ENCODE data around the gene STT3B.

Gene STT3B

GRCh38 chr3:31580645-31581044 is 47.9 kb downstream of the STT3B start:
- H2BK12ac ChIP-seq (ENCODE audit: low read length in 2 of 2), result no peak overlapping the region
- no peak overlapping the region for H2BK5ac ChIP-seq (ENCODE audit: low read depth, low read length, poor library complexity, severe bottlenecking)
- H2BK120ac ChIP-seq (ENCODE audit: low read depth, low read length), result no peak overlapping the region
- DNase-seq, result no peak
- H3K79me1 ChIP-seq (replicated peaks; ENCODE audit: low read length, poor library complexity, severe bottlenecking), result peaks cover 5% of the 10 kb centered on the region
- no peak overlapping the region for H4K91ac ChIP-seq (ENCODE audit: low read length)
- no peak overlapping the region for H3K4ac ChIP-seq (ENCODE audit: low read depth in 1 of 2, low read length in 2 of 2)
- peaks cover 0 to 50% of the 10 kb centered on the region in 2 experiments for H3K36me3 ChIP-seq (ENCODE audit: control insufficient read depth in 1 of 2, insufficient read depth in 2 of 2, low read depth in 1 of 2, low read length in 2 of 2)
- H3K27ac ChIP-seq (ENCODE audit: low read length, poor library complexity, severe bottlenecking), result no peak overlapping the region
- H3K18ac ChIP-seq (ENCODE audit: low read depth in 1 of 2, low read length in 2 of 2), result no peak overlapping the region
- no peak overlapping the region for H3K4me2 ChIP-seq (ENCODE audit: low read length, poor library complexity, severe bottlenecking)
- H3K14ac ChIP-seq (ENCODE audit: low read length in 2 of 2), result no peak overlapping the region
- peaks cover 9% of the 10 kb centered on the region for H3K9me3 ChIP-seq (ENCODE audit: control insufficient read depth, low read length)
- H3K9ac ChIP-seq (ENCODE audit: low read length), result no peak overlapping the region
- 100% methylated on average over 1 of the region's 2 CpGs for WGBS
- H3K27me3 ChIP-seq (ENCODE audit: control insufficient read depth in 1 of 2, insufficient read depth in 1 of 2, low read length in 2 of 2), result no peaks in the 10 kb centered on the region
- H4K8ac ChIP-seq (ENCODE audit: low read length), result no peak overlapping the region
- H3K23ac ChIP-seq (ENCODE audit: low read length in 2 of 2), result no peak overlapping the region
- H2AFZ ChIP-seq (ENCODE audit: low read depth, low read length), result no peak overlapping the region
- no peak overlapping the region for H2BK15ac ChIP-seq (ENCODE audit: low read depth, poor library complexity, severe bottlenecking)
- H3K4me1 ChIP-seq (ENCODE audit: control insufficient read depth, insufficient read depth, low read depth, low read length), result no peaks in the 10 kb centered on the region
- H3K4me3 ChIP-seq (ENCODE audit: insufficient read depth in 1 of 2, low read depth in 1 of 2, low read length in 2 of 2), result no peak overlapping the region
- no peak overlapping the region for H2AK5ac ChIP-seq (ENCODE audit: low read length, severe bottlenecking)

DNA sequence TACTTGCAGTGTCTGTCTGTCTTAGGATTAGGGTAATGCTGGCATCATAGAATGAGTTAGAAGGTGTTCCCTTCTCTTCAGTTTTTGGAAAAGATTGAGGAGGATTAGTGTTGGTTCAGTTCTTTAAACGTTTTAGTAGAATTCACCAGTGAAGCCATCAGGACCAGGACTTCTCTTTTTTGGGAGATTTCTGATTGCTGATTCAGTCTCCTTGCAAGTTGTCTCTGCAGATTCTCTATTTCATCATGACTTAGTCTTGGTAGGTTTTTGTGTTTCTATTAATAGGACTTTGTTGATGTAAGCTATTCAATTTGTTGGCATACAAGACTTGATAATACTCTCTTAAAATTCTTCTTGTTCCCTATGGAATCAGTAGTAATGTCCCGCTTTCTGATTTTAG is 48.9 kb downstream of the STT3B start:
- Histone ChIP-seq H3K4ac (ENCODE audit: low read depth in 1 of 2, low read length in 2 of 2) (no peak overlapping the region), H2AK5ac (ENCODE audit: low read length, severe bottlenecking) (no peak overlapping the region), H2BK12ac (ENCODE audit: low read length in 2 of 2) (no peak overlapping the region), H3K4me3 (ENCODE audit: insufficient read depth in 1 of 2, low read depth in 1 of 2, low read length in 2 of 2) (no peak overlapping the region), H3K18ac (ENCODE audit: low read depth in 1 of 2, low read length in 2 of 2) (no peak overlapping the region), H3K4me2 (ENCODE audit: low read length, poor library complexity, severe bottlenecking) (no peak overlapping the region), H3K27me3 (ENCODE audit: control insufficient read depth in 1 of 2, insufficient read depth in 1 of 2, low read length in 2 of 2) (no peaks in the 10 kb centered on the region), H3K14ac (ENCODE audit: low read length in 2 of 2) (no peak overlapping the region), H4K8ac (ENCODE audit: low read length) (no peak overlapping the region), H2BK15ac (ENCODE audit: low read depth, poor library complexity, severe bottlenecking) (no peak overlapping the region), H3K79me1 (replicated peaks; ENCODE audit: low read length, poor library complexity, severe bottlenecking) (peaks cover 3% of the 10 kb centered on the region), H4K91ac (ENCODE audit: low read length) (no peak overlapping the region), H3K23ac (ENCODE audit: low read length in 2 of 2) (no peak overlapping the region), H3K9ac (ENCODE audit: low read length) (no peak overlapping the region), H3K27ac (ENCODE audit: low read length, poor library complexity, severe bottlenecking) (no peak overlapping the region), H2BK5ac (ENCODE audit: low read depth, low read length, poor library complexity, severe bottlenecking) (no peak overlapping the region), H2AFZ (ENCODE audit: low read depth, low read length) (no peak overlapping the region), H3K4me1 (ENCODE audit: control insufficient read depth, insufficient read depth, low read depth, low read length) (no peaks in the 10 kb centered on the region), H3K9me3 (ENCODE audit: control insufficient read depth, low read length) (peaks cover 9% of the 10 kb centered on the region), H2BK120ac (ENCODE audit: low read depth, low read length) (no peak overlapping the region), H3K36me3 (ENCODE audit: control insufficient read depth in 1 of 2, insufficient read depth in 2 of 2, low read depth in 1 of 2, low read length in 2 of 2) (peaks cover 0 to 57% of the 10 kb centered on the region in 2 experiments)
- WGBS, result 91% methylated on average over 2 of the region's 2 CpGs
- peak; percentile 22 for DNase-seq

GRCh38 chr3:31589228-31589627 is 56.5 kb downstream of the STT3B start:
- no peak overlapping the region for H3K18ac ChIP-seq (ENCODE audit: low read depth in 1 of 2, low read length in 2 of 2)
- H2AFZ ChIP-seq (ENCODE audit: low read depth, low read length), result no peak overlapping the region
- no peak overlapping the region for H4K91ac ChIP-seq (ENCODE audit: low read length)
- H4K8ac ChIP-seq (ENCODE audit: low read length), result no peak overlapping the region
- H3K4me1 ChIP-seq (ENCODE audit: control insufficient read depth, insufficient read depth, low read depth, low read length), result no peaks in the 10 kb centered on the region
- H3K79me1 ChIP-seq (replicated peaks; ENCODE audit: low read length, poor library complexity, severe bottlenecking), result peaks cover 13% of the 10 kb centered on the region
- H3K14ac ChIP-seq (ENCODE audit: low read length in 2 of 2), result no peak overlapping the region
- H2BK120ac ChIP-seq (ENCODE audit: low read depth, low read length), result no peak overlapping the region
- peaks cover 2 to 58% of the 10 kb centered on the region in 2 experiments for H3K36me3 ChIP-seq (ENCODE audit: control insufficient read depth in 1 of 2, insufficient read depth in 2 of 2, low read depth in 1 of 2, low read length in 2 of 2)
- H3K23ac ChIP-seq (ENCODE audit: low read length in 2 of 2), result no peak overlapping the region
- H3K9me3 ChIP-seq (ENCODE audit: control insufficient read depth, low read length), result peaks cover 16% of the 10 kb centered on the region
- WGBS, result 100% methylated on average over 2 of the region's 2 CpGs
- H3K9ac ChIP-seq (ENCODE audit: low read length), result no peak overlapping the region
- DNase-seq, result no peak
- H2BK15ac ChIP-seq (ENCODE audit: low read depth, poor library complexity, severe bottlenecking), result no peak overlapping the region
- no peaks in the 10 kb centered on the region for H3K27me3 ChIP-seq (ENCODE audit: control insufficient read depth in 1 of 2, insufficient read depth in 1 of 2, low read length in 2 of 2)
- H2BK5ac ChIP-seq (ENCODE audit: low read depth, low read length, poor library complexity, severe bottlenecking), result no peak overlapping the region
- no peak overlapping the region for H3K27ac ChIP-seq (ENCODE audit: low read length, poor library complexity, severe bottlenecking)
- H2BK12ac ChIP-seq (ENCODE audit: low read length in 2 of 2), result no peak overlapping the region
- H3K4ac ChIP-seq (ENCODE audit: low read depth in 1 of 2, low read length in 2 of 2), result no peak overlapping the region
- no peak overlapping the region for H2AK5ac ChIP-seq (ENCODE audit: low read length, severe bottlenecking)
- no peak overlapping the region for H3K4me3 ChIP-seq (ENCODE audit: insufficient read depth in 1 of 2, low read depth in 1 of 2, low read length in 2 of 2)
- no peak overlapping the region for H3K4me2 ChIP-seq (ENCODE audit: low read length, poor library complexity, severe bottlenecking)

DNA sequence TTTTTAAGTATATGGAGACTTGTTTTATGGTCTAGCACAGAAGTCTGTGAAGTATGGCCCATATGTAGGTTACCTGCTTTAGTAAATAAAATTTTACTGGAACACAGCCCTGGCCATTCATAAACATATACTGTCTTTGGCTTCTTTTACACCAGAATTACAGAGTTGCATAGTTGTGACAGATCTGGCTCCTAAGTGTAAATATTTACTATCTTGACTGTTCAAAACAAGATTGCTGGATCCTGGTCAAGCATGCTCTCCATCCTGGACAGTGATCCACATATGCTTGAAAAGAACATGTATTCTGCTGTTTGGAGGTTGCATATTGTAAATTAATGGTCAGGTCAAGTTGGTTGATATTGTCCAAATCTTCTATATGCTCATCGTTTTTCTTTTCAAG is 57.9 kb downstream of the STT3B start:
- Histone ChIP-seq H3K4ac (ENCODE audit: low read depth in 1 of 2, low read length in 2 of 2) (no peak overlapping the region), H3K4me3 (ENCODE audit: insufficient read depth in 1 of 2, low read depth in 1 of 2, low read length in 2 of 2) (no peak overlapping the region), H2BK15ac (ENCODE audit: low read depth, poor library complexity, severe bottlenecking) (no peak overlapping the region), H3K14ac (ENCODE audit: low read length in 2 of 2) (no peak overlapping the region), H4K91ac (ENCODE audit: low read length) (no peak overlapping the region), H3K27me3 (ENCODE audit: control insufficient read depth in 1 of 2, insufficient read depth in 1 of 2, low read length in 2 of 2) (no peaks in the 10 kb centered on the region), H3K4me1 (ENCODE audit: control insufficient read depth, insufficient read depth, low read depth, low read length) (no peaks in the 10 kb centered on the region), H2BK12ac (ENCODE audit: low read length in 2 of 2) (no peak overlapping the region), H3K27ac (ENCODE audit: low read length, poor library complexity, severe bottlenecking) (no peak overlapping the region), H2AFZ (ENCODE audit: low read depth, low read length) (no peak overlapping the region), H3K9ac (ENCODE audit: low read length) (no peak overlapping the region), H3K18ac (ENCODE audit: low read depth in 1 of 2, low read length in 2 of 2) (no peak overlapping the region), H3K23ac (ENCODE audit: low read length in 2 of 2) (no peak overlapping the region), H3K79me1 (replicated peaks; ENCODE audit: low read length, poor library complexity, severe bottlenecking) (peaks cover 20% of the 10 kb centered on the region), H2AK5ac (ENCODE audit: low read length, severe bottlenecking) (no peak overlapping the region), H3K36me3 (ENCODE audit: control insufficient read depth in 1 of 2, insufficient read depth in 2 of 2, low read depth in 1 of 2, low read length in 2 of 2) (peaks cover 8 to 63% of the 10 kb centered on the region in 2 experiments), H4K8ac (ENCODE audit: low read length) (no peak overlapping the region), H2BK120ac (ENCODE audit: low read depth, low read length) (no peak overlapping the region), H3K4me2 (ENCODE audit: low read length, poor library complexity, severe bottlenecking) (no peak overlapping the region), H3K9me3 (ENCODE audit: control insufficient read depth, low read length) (peaks cover 15% of the 10 kb centered on the region), H2BK5ac (ENCODE audit: low read depth, low read length, poor library complexity, severe bottlenecking) (no peak overlapping the region)
- peak; percentile 30 for DNase-seq
- no CpG with 5 or more reads among the region's 1 CpG for WGBS

Measured in mesenchymal stem cell (in vitro differentiated cells and primary cell).